Loucy (cell line): Measurements from ENCODE around the gene PHF8.

Experiments used
- EZH2phosphoT487 ChIP-seq: fragments of 200-600 bp; IDR thresholded peaks from 2 replicates; pipeline ENCODE4 v1.6.1; 2018; ENCODE audit warnings: antibody characterized with exemption, mild to moderate bottlenecking, moderate library complexity, borderline replicate concordance
- TF ChIP-seq, protein P1 (sequence below): fragments of 200-600 bp; sonication (generic); conservative IDR thresholded peaks from 2 replicates; pipeline ENCODE4 v1.5.1; 2014; ENCODE audit warnings: mild to moderate bottlenecking, antibody characterized with exemption, low read length

DNA sequence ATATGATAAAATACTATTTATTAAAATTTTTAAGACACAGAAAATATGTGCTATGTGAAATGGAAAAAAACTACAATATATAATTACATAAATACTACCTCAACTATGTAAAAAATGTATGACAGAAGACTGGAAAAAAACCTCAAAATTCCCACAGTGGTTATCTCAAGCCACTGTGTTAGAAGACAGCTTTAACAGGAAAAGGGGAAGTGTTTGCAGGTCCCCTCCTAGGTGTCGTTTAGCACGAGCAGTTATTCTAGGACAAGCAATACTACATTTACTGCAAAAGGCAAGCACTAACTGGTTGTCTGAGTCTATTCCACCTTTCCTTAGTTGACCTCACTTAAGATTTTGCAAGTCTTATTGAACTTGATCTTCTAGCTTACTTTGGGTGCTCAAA is 44.9 kb upstream of the PHF8 start:
- TF ChIP-seq, protein P1, sequence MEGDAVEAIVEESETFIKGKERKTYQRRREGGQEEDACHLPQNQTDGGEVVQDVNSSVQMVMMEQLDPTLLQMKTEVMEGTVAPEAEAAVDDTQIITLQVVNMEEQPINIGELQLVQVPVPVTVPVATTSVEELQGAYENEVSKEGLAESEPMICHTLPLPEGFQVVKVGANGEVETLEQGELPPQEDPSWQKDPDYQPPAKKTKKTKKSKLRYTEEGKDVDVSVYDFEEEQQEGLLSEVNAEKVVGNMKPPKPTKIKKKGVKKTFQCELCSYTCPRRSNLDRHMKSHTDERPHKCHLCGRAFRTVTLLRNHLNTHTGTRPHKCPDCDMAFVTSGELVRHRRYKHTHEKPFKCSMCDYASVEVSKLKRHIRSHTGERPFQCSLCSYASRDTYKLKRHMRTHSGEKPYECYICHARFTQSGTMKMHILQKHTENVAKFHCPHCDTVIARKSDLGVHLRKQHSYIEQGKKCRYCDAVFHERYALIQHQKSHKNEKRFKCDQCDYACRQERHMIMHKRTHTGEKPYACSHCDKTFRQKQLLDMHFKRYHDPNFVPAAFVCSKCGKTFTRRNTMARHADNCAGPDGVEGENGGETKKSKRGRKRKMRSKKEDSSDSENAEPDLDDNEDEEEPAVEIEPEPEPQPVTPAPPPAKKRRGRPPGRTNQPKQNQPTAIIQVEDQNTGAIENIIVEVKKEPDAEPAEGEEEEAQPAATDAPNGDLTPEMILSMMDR, result no peak
- TF ChIP-seq EZH2phosphoT487, result no peak
